Keratinocyte (primary cell): ENCODE results near the gene MAN1A2. TPM values are rescaled to one million over a fixed set of nuclear protein-coding genes. Genes with fewer than 3 reads are reported as not detected.

ENCODE experiments used
- DNase-seq: peaks from one replicate; pipeline ENCODE4 v3.0.0-alpha.2; 2011; ENCODE audit warnings: low read depth, missing footprints, low spot score
- FAIRE-seq: peaks from 2 replicates; lab custom pipeline; 2011; peaks lifted over from hg19 to GRCh38; lab: Jason Lieb, UNC
- H2AFZ ChIP-seq: 2 replicates; pipeline ENCODE4 v1.6.0; 2012; ENCODE audit warnings: low read length, control low read depth, inconsistent platforms; ENCODE audit not compliant: control insufficient read depth
- H3K27ac ChIP-seq: 2 replicates; pipeline ENCODE4 v1.5.1; 2011; ENCODE audit warnings: low read length; ENCODE audit not compliant: control insufficient read depth, insufficient read depth
- H3K27me3 ChIP-seq: 3 replicates; pipeline ENCODE4 v1.6.0; 2011; ENCODE audit warnings: low read length; ENCODE audit not compliant: control insufficient read depth, insufficient read depth; ENCODE audit errors: extremely low read depth
- H3K36me3 ChIP-seq, 2 experiments: 2 replicates in 1 of 2; 3 replicates in 1 of 2; pipeline ENCODE4 v1.5.1; 2011; ENCODE audit warnings: low read length in 2 of 2, mild to moderate bottlenecking in 1 of 2; ENCODE audit not compliant: control insufficient read depth in 2 of 2, insufficient read depth in 2 of 2; ENCODE audit errors: extremely low read depth in 1 of 2
- H3K4me1 ChIP-seq: 3 replicates; pipeline ENCODE4 v1.5.1; 2011; ENCODE audit warnings: low read length; ENCODE audit not compliant: control insufficient read depth, insufficient read depth; ENCODE audit errors: extremely low read depth
- H3K4me2 ChIP-seq: 3 replicates; pipeline ENCODE4 v1.6.0; 2011; ENCODE audit warnings: low read depth, low read length; ENCODE audit not compliant: control insufficient read depth, insufficient read depth; ENCODE audit errors: extremely low read depth
- H3K4me3 ChIP-seq, 3 experiments: fragments of 200-600 bp in 1 of 3; sonication (generic) in 1 of 3; 2 replicates in 2 of 3; 3 replicates in 1 of 3; pipeline ENCODE4 v1.5.1; 2011 to 2016; ENCODE audit warnings: low read length in 3 of 3, mild to moderate bottlenecking in 3 of 3, control low read depth in 2 of 3, inconsistent platforms in 1 of 3, low read depth in 1 of 3, mixed read lengths in 1 of 3, mixed run types in 1 of 3, moderate library complexity in 1 of 3; ENCODE audit not compliant: control insufficient read depth in 2 of 3, insufficient read depth in 2 of 3; ENCODE audit errors: extremely low read depth in 1 of 3
- H3K79me2 ChIP-seq: 2 replicates; pipeline ENCODE4 v1.6.0; 2012; ENCODE audit warnings: low read length; ENCODE audit not compliant: control insufficient read depth, insufficient read depth
- H3K9ac ChIP-seq: 3 replicates; pipeline ENCODE4 v1.6.0; 2011; ENCODE audit warnings: low read length; ENCODE audit not compliant: control insufficient read depth, insufficient read depth; ENCODE audit errors: extremely low read depth
- H3K9me1 ChIP-seq: 3 replicates; pipeline ENCODE4 v1.6.0; 2011; ENCODE audit warnings: low read length; ENCODE audit not compliant: control insufficient read depth, insufficient read depth; ENCODE audit errors: extremely low read depth
- H3K9me3 ChIP-seq: 2 replicates; pipeline ENCODE4 v1.5.1; 2012; ENCODE audit warnings: low read depth, low read length; ENCODE audit not compliant: control insufficient read depth
- H4K20me1 ChIP-seq: 3 replicates; pipeline ENCODE4 v1.6.0; 2011; ENCODE audit warnings: low read length; ENCODE audit not compliant: control insufficient read depth, insufficient read depth; ENCODE audit errors: extremely low read depth
- EZH2 ChIP-seq: IDR thresholded peaks from one replicate; pipeline ENCODE4 v1.6.1; 2012; ENCODE audit warnings: inconsistent platforms, mild to moderate bottlenecking, low read length, moderate library complexity
- dilution Hi-C: fragments of 300-500 bp; cut with MboI; formaldehyde crosslinking; loops from one replicate; pipeline ENCODE4 v1.7.0; 2020; ENCODE audit warnings: low sequenced_read_pairs; ENCODE audit not compliant: extremely low pct_ligation_motif_present
- polyA plus RNA-seq, 5 experiments: library from polyadenylated mRNA; depleted of rRNA in 3 of 5; stranded (reverse) in 3 of 5; stranded (forward) in 1 of 5; unstranded in 1 of 5; fragments of >200 nt; gene quantifications; 1 replicate in 1 of 5; 2 replicates in 3 of 5; 3 replicates in 1 of 5; pipeline versions ENCODE4 v1.2.1 to v1.2.3, GENCODE V29; 2011 to 2012; ENCODE audit warnings: missing spikeins in 2 of 5, low read depth in 1 of 5, low replicate concordance in 1 of 5
- TF ChIP-seq, protein P1 (sequence below), 3 experiments: IDR thresholded peaks in 1 of 3; conservative IDR thresholded peaks in 1 of 3; optimal IDR thresholded peaks in 1 of 3; 2 replicates in 2 of 3; 3 replicates in 1 of 3; pipeline versions ENCODE3 to v1.5.1; 2011; ENCODE audit warnings: low read length in 3 of 3, mild to moderate bottlenecking in 3 of 3, moderate library complexity in 2 of 3, control low read depth in 1 of 3, inconsistent platforms in 1 of 3; ENCODE audit not compliant: insufficient read depth in 2 of 3; ENCODE audit errors: extremely low read depth in 1 of 3

MAN1A2 gene
- polyA plus RNA-seq, 1 donor (not counting 4 experiments of a cell fraction or from before 2014, with no cell fraction given): 19.0 TPM

DNA sequence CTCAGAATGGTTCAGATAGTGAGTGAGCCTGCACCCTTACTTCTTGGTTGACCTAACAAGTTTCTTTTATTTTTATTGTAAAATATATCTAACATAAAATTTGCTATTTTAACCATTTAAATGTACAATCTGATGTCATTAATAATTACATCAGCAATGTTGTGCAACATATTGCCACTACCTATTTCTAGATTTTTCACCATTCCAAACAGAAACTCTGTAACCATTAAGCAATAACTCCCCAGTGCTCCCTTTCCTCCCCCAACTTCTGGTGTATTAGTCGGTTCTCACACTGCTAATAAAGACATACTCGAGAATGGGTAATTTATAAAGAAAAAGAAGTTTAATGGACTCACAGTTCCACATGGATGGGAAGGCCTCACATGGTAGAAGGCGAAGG is 162.4 kb downstream of the MAN1A2 start:
- DNase-seq: no peak
- dilution Hi-C loops: no loop called here
- Histone ChIP-seq H3K79me2 (no peaks in the 10 kb centered on the region), H3K9me3 (no peaks in the 10 kb centered on the region), H4K20me1 (no peaks in the 10 kb centered on the region), H3K9me1 (no peaks in the 10 kb centered on the region), H3K27me3 (no peaks in the 10 kb centered on the region), H3K4me3 (no peak overlapping the region), H3K9ac (no peak overlapping the region), H2AFZ (no peak overlapping the region), H3K36me3 (no peaks in the 10 kb centered on the region), H3K27ac (no peak overlapping the region), H3K4me2 (no peak overlapping the region), H3K4me1 (no peaks in the 10 kb centered on the region)
- FAIRE-seq: no peak
- TF ChIP-seq EZH2: no peak
- TF ChIP-seq, protein P1, sequence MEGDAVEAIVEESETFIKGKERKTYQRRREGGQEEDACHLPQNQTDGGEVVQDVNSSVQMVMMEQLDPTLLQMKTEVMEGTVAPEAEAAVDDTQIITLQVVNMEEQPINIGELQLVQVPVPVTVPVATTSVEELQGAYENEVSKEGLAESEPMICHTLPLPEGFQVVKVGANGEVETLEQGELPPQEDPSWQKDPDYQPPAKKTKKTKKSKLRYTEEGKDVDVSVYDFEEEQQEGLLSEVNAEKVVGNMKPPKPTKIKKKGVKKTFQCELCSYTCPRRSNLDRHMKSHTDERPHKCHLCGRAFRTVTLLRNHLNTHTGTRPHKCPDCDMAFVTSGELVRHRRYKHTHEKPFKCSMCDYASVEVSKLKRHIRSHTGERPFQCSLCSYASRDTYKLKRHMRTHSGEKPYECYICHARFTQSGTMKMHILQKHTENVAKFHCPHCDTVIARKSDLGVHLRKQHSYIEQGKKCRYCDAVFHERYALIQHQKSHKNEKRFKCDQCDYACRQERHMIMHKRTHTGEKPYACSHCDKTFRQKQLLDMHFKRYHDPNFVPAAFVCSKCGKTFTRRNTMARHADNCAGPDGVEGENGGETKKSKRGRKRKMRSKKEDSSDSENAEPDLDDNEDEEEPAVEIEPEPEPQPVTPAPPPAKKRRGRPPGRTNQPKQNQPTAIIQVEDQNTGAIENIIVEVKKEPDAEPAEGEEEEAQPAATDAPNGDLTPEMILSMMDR (optimal IDR thresholded peaks at IDR 0.05 in 1 of 3, IDR thresholded peaks at IDR 0.05 in 1 of 3, conservative IDR thresholded peaks at IDR 0.05 in 1 of 3; ENCODE audit: extremely low read depth in 1 of 3, insufficient read depth in 2 of 3, low read length in 3 of 3): no peak

DNA sequence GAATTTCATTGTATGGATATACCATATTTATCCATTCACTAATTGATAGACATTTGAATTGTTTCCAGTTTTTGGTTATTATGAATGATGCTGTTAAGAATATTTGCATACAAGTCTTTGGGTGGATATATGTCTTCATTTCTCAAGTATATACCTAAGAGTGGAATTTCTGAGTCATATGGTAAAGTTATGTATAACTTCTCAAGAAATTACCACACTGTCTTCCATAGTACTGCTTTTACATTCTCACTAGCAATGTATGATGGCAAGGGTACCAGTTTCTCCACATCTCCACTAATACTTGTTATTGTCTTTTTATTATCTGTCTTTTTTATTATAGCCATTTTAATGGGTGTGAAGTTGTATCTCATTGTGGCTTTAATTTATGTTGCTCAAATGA is 164.0 kb downstream of the MAN1A2 start:
- Histone ChIP-seq H3K27me3 (no peaks in the 10 kb centered on the region), H3K4me3 (no peak overlapping the region), H3K36me3 (no peaks in the 10 kb centered on the region), H3K9me1 (no peaks in the 10 kb centered on the region), H3K4me2 (no peak overlapping the region), H2AFZ (no peak overlapping the region), H3K9me3 (no peaks in the 10 kb centered on the region), H3K4me1 (no peaks in the 10 kb centered on the region), H3K27ac (no peak overlapping the region), H3K79me2 (no peaks in the 10 kb centered on the region), H4K20me1 (no peaks in the 10 kb centered on the region), H3K9ac (no peak overlapping the region)
- dilution Hi-C loops: no loop called here
- DNase-seq: no peak
- FAIRE-seq: no peak
- TF ChIP-seq, protein P1 (optimal IDR thresholded peaks at IDR 0.05 in 1 of 3, IDR thresholded peaks at IDR 0.05 in 1 of 3, conservative IDR thresholded peaks at IDR 0.05 in 1 of 3; ENCODE audit: extremely low read depth in 1 of 3, insufficient read depth in 2 of 3, low read length in 3 of 3): no peak
- no peak for TF ChIP-seq EZH2
